ENCODE measurements around the gene B4GALT3. TPM values are rescaled to one million over a fixed set of nuclear protein-coding genes. Genes with fewer than 3 reads are reported as not detected.
"Not testable (repeated sequence)": the region's sequence is repeated elsewhere in the genome, so short reads cannot be mapped to it uniquely, and the experiment has no call there.

B4GALT3 gene
- total RNA-seq (2014; rRNA removed; shearing (Covaris generic)) = 31.8 and 43.9 TPM in 2 replicates

GRCh38 chr1:161177112-161177935 is at the start of gene B4GALT3:
B4GALT3 (minus strand) TSS chr1:161177507; CDS start chr1:161176060, 1,447 bp downstream.
- DNase-seq (ENCODE audit: low read depth) = peak; percentile 90

- DNase-seq (ENCODE audit: low read depth) = no peak
Observed at GRCh38 chr1:161226759-161227158, 49.5 kb upstream of the B4GALT3 start.

DNA sequence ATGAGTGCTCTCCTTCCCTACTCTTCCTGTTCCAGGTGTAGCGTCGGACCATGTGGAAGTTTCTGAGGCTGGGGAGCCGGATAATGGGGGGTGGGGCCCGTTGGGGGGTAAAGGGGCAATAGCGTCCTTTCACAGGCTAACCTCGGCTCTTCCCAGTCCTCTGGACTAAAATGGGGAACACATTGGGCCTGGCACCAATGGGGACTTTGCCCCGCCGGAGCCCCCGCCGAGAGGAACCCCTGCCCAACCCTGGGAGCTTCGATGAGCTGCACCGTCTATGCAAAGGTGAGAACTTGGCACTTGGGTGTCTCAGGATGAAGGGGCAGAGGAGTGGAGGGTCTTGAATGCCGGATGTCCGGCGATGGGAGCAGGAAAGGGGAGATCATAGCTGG is 49.0 kb upstream of the B4GALT3 start:
- peak; percentile 27 for DNase-seq (ENCODE audit: low read depth)

DNA sequence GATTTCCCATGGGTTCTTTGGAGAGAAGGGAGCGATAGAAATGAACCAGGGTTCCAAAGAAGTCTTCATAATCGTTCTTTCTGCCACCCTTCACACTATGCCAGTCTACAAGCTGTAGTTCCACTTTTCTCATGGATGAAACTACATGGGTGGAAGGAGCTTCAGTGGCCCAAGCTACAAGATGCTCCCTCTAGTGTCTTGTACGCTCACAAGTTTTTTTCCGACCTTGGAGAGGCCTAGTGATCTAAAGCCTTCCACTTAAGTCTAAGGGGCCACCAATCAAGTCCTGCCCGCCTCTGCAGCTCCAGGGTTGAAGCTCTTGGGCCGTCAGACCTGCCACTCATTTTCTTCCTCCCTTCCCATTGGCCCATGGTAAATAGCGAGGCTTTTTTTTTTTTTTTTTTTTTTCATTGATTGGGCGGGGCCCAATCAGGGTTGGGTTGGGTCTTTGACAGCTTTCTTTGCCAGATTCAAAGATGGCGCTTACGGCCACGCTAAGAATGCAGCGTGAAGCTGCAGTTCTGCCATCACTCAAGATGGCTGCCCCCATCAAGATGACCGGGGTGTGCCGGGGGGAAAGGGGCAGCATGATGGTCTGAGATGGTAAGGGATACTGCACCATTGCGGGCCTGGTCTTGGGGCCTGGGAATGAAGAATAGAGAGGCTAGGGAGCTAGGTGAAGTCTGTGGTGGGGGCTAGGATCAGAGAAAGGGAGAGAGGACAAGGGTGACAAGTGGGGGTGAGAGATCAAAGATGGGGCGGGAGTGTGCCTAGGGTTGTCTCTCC is 48.4 kb upstream of the B4GALT3 start, which contains the start of gene TOMM40L:
TOMM40L (plus strand) TSS at position 527 of the 786 bp plus-strand sequence. CDS start 430 bp downstream, outside the sequence.
- peak; percentile 97 for DNase-seq (ENCODE audit: low read depth)

- DNase-seq (ENCODE audit: low read depth) = no peak
Observed at GRCh38 chr1:161225178-161225533, 47.8 kb upstream of the B4GALT3 start.

DNA sequence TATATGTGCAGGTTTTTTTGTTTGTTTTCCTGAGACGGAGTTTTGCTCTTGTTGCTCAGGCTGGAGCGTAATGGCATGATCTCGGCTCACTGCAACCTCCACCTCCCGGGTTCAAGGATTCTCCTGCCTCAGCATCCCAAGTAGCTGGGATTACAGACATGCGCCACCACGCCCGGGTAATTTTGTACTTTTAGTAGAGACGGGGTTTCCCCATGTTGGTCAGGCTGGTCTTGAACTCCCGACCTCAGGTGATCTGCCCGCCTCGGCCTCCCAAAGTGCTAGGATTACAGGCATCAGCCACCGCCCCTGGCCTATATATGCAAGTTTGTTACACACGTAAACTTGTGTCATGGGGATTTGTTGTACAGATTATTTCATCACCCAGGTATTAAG is 47.4 kb upstream of the B4GALT3 start:
- not testable (repeated sequence) for DNase-seq (ENCODE audit: low read depth)

- no peak for DNase-seq (ENCODE audit: low read depth)
Observed at GRCh38 chr1:161223805-161224694, 46.7 kb upstream of the B4GALT3 start.

GRCh38 chr1:161222175-161223019 is 45.1 kb upstream of the B4GALT3 start:
- DNase-seq (ENCODE audit: low read depth) = no peak

GRCh38 chr1:161220002-161220401 is 42.7 kb upstream of the B4GALT3 start:
- no peak for DNase-seq (ENCODE audit: low read depth)

- DNase-seq (ENCODE audit: low read depth) = no peak
Observed at GRCh38 chr1:161219078-161219892, 42.0 kb upstream of the B4GALT3 start.

- DNase-seq (ENCODE audit: low read depth) = no peak
Observed at GRCh38 chr1:161218301-161219077, 41.2 kb upstream of the B4GALT3 start.

- no peak for DNase-seq (ENCODE audit: low read depth)
Observed at GRCh38 chr1:161217831-161218230, 40.5 kb upstream of the B4GALT3 start.

- peak; percentile 50 for DNase-seq (ENCODE audit: low read depth)
Observed at GRCh38 chr1:161216945-161217712, 39.8 kb upstream of the B4GALT3 start.

GRCh38 chr1:161215076-161215475 is 37.8 kb upstream of the B4GALT3 start, which contains the start of gene FCER1G:
FCER1G (plus strand) TSS chr1:161215295; CDS start chr1:161215322, 27 bp downstream.
- DNase-seq (ENCODE audit: low read depth) = no peak

DNA sequence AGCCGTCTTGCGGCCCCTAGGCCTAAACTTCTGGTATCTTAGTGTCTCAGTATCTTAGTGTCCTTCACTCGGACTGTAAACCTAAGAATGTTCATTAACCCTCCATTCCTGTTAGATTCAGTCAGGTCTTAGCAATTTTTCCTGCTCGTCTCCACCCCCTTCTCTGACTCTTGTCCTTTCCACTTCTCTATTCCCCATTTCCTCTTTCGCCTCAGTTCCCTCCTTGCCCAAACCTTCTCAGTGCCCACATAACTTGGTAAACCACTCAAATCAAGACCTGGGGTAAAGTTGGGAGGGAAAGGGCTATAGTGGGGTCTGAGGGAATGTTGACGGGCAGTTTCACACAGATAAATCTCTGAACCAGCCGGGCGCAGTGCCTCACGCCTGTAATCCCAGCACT is 37.1 kb upstream of the B4GALT3 start:
- no peak for DNase-seq (ENCODE audit: low read depth)

DNA sequence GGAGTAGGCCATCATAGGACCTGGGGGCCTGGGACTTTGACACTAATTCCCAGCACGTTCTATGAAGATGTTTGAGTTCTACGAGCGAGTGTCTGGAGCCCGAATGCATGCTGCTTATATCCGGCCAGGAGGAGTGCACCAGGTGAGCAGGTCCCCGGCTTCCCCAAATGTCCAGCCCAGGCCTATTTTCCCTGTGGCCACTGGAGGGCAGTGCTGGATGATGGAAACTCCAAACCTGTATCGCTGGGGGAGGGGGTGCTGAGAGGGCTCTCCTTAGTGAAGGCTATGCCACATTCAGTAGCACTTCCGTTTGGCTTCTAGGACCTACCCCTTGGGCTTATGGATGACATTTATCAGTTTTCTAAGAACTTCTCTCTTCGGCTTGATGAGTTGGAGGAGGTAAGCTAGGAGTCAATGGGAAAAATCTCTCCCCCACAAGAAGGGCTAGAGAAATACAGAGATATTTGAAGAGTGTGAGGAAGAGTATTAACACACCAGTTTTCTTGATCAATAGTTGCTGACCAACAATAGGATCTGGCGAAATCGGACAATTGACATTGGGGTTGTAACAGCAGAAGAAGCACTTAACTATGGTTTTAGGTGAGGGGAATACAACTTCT is 32.6 kb upstream of the B4GALT3 start:
- peak; percentile 67 for DNase-seq (ENCODE audit: low read depth)

DNA sequence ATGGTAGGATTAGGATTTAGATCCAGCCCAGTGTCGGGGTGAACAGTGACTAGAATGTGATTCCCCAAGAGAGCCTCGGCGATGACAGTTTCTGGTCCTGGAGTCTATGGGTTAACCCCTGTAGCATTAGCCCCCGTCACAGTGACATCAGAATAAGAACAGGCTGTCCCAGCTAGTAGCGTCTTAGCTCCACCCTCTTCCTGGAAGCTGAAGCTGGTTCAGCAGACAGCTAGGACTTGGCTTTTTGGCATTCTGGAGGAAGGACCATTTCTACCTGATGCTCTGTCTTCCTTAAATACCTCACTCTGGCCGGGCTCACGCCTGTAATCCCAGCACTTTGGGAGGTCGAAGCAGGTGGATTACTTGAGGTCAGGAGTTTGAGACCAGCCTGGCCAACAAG is 29.9 kb upstream of the B4GALT3 start:
- no peak for DNase-seq (ENCODE audit: low read depth)
